K562 (cell line): ENCODE results near the gene KLF2.

ENCODE experiments used
- ARID2 ChIP-seq: fragments of 450-650 bp; IDR thresholded peaks from 2 replicates; pipeline ENCODE4 v1.6.1; 2017; ENCODE audit warnings: antibody characterized with exemption, mild to moderate bottlenecking
- EP300 ChIP-seq: IDR thresholded peaks from 2 replicates; pipeline ENCODE4 v1.6.1; 2012; ENCODE audit warnings: low read length, improper control_type of control experiment
- EZH2 ChIP-seq: IDR thresholded peaks from 2 replicates; pipeline ENCODE4 v1.6.1; 2012; ENCODE audit warnings: low read depth, mild to moderate bottlenecking, inconsistent platforms, low read length, borderline replicate concordance
- GTF2F1 ChIP-seq: IDR thresholded peaks from 2 replicates; pipeline ENCODE4 v1.6.1; 2011; ENCODE audit warnings: low read depth, low read length, improper control_type of control experiment
- HDAC3 ChIP-seq: fragments of 450-650 bp; IDR thresholded peaks from 2 replicates; pipeline ENCODE4 v1.6.1; 2018; ENCODE audit warnings: borderline replicate concordance, mild to moderate bottlenecking, moderate library complexity; ENCODE audit not compliant: partially characterized antibody
- HDAC6 ChIP-seq: IDR thresholded peaks from 2 replicates; pipeline ENCODE4 v1.6.1; 2012; ENCODE audit warnings: low read depth, mild to moderate bottlenecking, control low read depth, inconsistent platforms, low read length, moderate library complexity
- KDM5B ChIP-seq: fragments of 200-600 bp; sonication (generic); IDR thresholded peaks from 2 replicates; pipeline ENCODE4 v1.6.1; 2012; ENCODE audit warnings: low read depth, mild to moderate bottlenecking, moderate library complexity, low read length, control low read depth, inconsistent platforms; ENCODE audit not compliant: insufficient replicate concordance
- RCOR1 ChIP-seq, 2 experiments: IDR thresholded peaks; 2 replicates each; pipeline ENCODE4 v1.6.1; 2012; ENCODE audit warnings: low read depth in 2 of 2, low read length in 2 of 2, borderline replicate concordance in 1 of 2, improper control_type of control experiment in 1 of 2
- SMARCE1 ChIP-seq: fragments of 450-650 bp; IDR thresholded peaks from 2 replicates; pipeline ENCODE4 v1.7.1; 2016; ENCODE audit warnings: mild to moderate bottlenecking
- ZFX ChIP-seq: sonication (generic); formaldehyde crosslinking; IDR thresholded peaks from 2 replicates; pipeline ENCODE4 v1.8.0; 2022; ENCODE audit warnings: mild to moderate bottlenecking, missing genetic modification reagents, moderate library complexity
- TF ChIP-seq, protein P1 (sequence below), 3 experiments: IDR thresholded peaks in 2 of 3; conservative IDR thresholded peaks in 1 of 3; 2 replicates each; pipeline ENCODE4 v1.5.1; 2011 to 2012; ENCODE audit warnings: low read length in 3 of 3, mild to moderate bottlenecking in 3 of 3, control low read depth in 2 of 3, improper control_type of control experiment in 1 of 3, inconsistent platforms in 1 of 3, low read depth in 1 of 3, mixed read lengths in 1 of 3, moderate library complexity in 1 of 3; ENCODE audit not compliant: insufficient read depth in 2 of 3
- TF ChIP-seq, protein P2 (sequence below): fragments of 450-650 bp; IDR thresholded peaks from 2 replicates; pipeline ENCODE4 v1.6.1; 2016
- TF ChIP-seq, protein P3 (sequence below), 2 experiments: IDR thresholded peaks; 2 replicates each; pipeline ENCODE4 v1.6.1; 2011; ENCODE audit warnings: borderline replicate concordance in 1 of 2, control low read depth in 1 of 2, low read depth in 1 of 2, low read length in 1 of 2, mild to moderate bottlenecking in 1 of 2, mixed read lengths in 1 of 2, moderate library complexity in 1 of 2; ENCODE audit not compliant: insufficient read depth in 1 of 2, insufficient read length in 1 of 2, poor library complexity in 1 of 2, severe bottlenecking in 1 of 2; ENCODE audit errors: extremely low read depth in 1 of 2
- TF ChIP-seq, protein P4 (sequence below), 2 experiments: fragments of 450-650 bp in 1 of 2; sonication (generic) in 1 of 2; formaldehyde crosslinking in 1 of 2; IDR thresholded peaks; 2 replicates each; pipeline versions ENCODE4 v1.7.1 to v1.9.0; 2016 to 2022; ENCODE audit warnings: inconsistent platforms in 1 of 2, mild to moderate bottlenecking in 1 of 2, missing genetic modification reagents in 1 of 2

DNA sequence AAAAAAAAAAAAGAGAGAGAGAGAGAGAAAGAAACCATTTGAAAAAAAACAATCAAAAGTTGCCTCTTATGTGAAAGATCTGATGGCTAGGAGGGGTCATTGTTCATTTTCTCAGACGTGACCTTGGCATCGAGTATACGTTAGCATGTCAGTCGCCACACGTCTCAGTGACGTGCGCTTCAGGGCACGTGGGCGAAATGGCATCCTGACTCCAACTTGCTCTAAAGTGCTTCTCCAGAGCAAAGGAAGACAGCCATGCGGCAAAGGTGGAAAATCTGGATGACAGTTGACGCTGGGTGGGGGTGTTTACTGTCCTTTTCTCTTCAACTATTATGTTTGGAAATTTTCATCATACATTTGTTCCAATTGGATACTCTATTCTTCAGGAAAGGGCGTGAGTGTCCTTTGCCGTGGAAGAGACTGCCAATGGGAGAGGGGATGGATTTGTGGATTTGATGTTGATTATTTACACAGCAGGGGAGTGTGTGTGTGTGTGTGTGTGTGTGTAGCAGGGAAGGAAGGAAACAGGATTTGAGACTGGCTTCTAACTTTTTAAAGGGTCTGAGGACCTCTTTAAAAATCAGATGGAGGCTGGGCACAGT is 25.0 kb downstream of the KLF2 start:
- no peak for TF ChIP-seq RCOR1 (IDR thresholded peaks at IDR 0.05; ENCODE audit: borderline replicate concordance in 1 of 2, low read depth in 2 of 2, low read length in 2 of 2)
- TF ChIP-seq ARID2, result no peak
- TF ChIP-seq, protein P1, sequence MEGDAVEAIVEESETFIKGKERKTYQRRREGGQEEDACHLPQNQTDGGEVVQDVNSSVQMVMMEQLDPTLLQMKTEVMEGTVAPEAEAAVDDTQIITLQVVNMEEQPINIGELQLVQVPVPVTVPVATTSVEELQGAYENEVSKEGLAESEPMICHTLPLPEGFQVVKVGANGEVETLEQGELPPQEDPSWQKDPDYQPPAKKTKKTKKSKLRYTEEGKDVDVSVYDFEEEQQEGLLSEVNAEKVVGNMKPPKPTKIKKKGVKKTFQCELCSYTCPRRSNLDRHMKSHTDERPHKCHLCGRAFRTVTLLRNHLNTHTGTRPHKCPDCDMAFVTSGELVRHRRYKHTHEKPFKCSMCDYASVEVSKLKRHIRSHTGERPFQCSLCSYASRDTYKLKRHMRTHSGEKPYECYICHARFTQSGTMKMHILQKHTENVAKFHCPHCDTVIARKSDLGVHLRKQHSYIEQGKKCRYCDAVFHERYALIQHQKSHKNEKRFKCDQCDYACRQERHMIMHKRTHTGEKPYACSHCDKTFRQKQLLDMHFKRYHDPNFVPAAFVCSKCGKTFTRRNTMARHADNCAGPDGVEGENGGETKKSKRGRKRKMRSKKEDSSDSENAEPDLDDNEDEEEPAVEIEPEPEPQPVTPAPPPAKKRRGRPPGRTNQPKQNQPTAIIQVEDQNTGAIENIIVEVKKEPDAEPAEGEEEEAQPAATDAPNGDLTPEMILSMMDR (IDR thresholded peaks at IDR 0.05 in 2 of 3, conservative IDR thresholded peaks at IDR 0.05 in 1 of 3; ENCODE audit: insufficient read depth in 2 of 3, low read depth in 1 of 3, low read length in 3 of 3), result no peak
- no peak for TF ChIP-seq SMARCE1
- TF ChIP-seq, protein P2, sequence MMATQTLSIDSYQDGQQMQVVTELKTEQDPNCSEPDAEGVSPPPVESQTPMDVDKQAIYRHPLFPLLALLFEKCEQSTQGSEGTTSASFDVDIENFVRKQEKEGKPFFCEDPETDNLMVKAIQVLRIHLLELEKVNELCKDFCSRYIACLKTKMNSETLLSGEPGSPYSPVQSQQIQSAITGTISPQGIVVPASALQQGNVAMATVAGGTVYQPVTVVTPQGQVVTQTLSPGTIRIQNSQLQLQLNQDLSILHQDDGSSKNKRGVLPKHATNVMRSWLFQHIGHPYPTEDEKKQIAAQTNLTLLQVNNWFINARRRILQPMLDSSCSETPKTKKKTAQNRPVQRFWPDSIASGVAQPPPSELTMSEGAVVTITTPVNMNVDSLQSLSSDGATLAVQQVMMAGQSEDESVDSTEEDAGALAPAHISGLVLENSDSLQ, result no peak
- TF ChIP-seq GTF2F1, result no peak
- TF ChIP-seq HDAC6, result no peak
- TF ChIP-seq EZH2, result no peak
- no peak for TF ChIP-seq EP300
- TF ChIP-seq ZFX, result no peak
- TF ChIP-seq, protein P3, sequence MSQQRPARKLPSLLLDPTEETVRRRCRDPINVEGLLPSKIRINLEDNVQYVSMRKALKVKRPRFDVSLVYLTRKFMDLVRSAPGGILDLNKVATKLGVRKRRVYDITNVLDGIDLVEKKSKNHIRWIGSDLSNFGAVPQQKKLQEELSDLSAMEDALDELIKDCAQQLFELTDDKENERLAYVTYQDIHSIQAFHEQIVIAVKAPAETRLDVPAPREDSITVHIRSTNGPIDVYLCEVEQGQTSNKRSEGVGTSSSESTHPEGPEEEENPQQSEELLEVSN (IDR thresholded peaks at IDR 0.05; ENCODE audit: borderline replicate concordance in 1 of 2, extremely low read depth in 1 of 2, insufficient read depth in 1 of 2, insufficient read length in 1 of 2, low read depth in 1 of 2, low read length in 1 of 2, poor library complexity in 1 of 2, severe bottlenecking in 1 of 2), result no peak
- TF ChIP-seq HDAC3, result no peak
- no peak for TF ChIP-seq KDM5B
- TF ChIP-seq, protein P4, sequence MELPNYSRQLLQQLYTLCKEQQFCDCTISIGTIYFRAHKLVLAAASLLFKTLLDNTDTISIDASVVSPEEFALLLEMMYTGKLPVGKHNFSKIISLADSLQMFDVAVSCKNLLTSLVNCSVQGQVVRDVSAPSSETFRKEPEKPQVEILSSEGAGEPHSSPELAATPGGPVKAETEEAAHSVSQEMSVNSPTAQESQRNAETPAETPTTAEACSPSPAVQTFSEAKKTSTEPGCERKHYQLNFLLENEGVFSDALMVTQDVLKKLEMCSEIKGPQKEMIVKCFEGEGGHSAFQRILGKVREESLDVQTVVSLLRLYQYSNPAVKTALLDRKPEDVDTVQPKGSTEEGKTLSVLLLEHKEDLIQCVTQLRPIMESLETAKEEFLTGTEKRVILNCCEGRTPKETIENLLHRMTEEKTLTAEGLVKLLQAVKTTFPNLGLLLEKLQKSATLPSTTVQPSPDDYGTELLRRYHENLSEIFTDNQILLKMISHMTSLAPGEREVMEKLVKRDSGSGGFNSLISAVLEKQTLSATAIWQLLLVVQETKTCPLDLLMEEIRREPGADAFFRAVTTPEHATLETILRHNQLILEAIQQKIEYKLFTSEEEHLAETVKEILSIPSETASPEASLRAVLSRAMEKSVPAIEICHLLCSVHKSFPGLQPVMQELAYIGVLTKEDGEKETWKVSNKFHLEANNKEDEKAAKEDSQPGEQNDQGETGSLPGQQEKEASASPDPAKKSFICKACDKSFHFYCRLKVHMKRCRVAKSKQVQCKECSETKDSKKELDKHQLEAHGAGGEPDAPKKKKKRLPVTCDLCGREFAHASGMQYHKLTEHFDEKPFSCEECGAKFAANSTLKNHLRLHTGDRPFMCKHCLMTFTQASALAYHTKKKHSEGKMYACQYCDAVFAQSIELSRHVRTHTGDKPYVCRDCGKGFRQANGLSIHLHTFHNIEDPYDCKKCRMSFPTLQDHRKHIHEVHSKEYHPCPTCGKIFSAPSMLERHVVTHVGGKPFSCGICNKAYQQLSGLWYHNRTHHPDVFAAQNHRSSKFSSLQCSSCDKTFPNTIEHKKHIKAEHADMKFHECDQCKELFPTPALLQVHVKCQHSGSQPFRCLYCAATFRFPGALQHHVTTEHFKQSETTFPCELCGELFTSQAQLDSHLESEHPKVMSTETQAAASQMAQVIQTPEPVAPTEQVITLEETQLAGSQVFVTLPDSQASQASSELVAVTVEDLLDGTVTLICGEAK (IDR thresholded peaks at IDR 0.05), result no peak
- TF ChIP-seq, protein P4 (CRISPR knock-in tag; IDR thresholded peaks at IDR 0.05), result no peak
